Activated CD4-positive, alpha-beta memory T cell treated with anti-CD3 and anti-CD28 coated beads for 36 hours (primary cell): Measurements from ENCODE around the gene GGA1. TPM values are rescaled to one million over a fixed set of nuclear protein-coding genes. Genes with fewer than 3 reads are reported as not detected.

ENCODE experiments used
- CTCF ChIA-PET: fragments of 350-600 bp; sonication (Branson Sonifier 250); formaldehyde crosslinking; loops from one replicate; lab custom pipeline; 2021; ENCODE audit warnings: antibody characterized with exemption, inconsistent platforms; lab: Charles Lee
- POLR2A ChIA-PET: fragments of 350-600 bp; sonication (Branson Sonifier 250); formaldehyde crosslinking; loops from one replicate; lab custom pipeline; 2021; ENCODE audit warnings: antibody characterized with exemption; lab: Charles Lee
- DNase-seq: peaks from one replicate; pipeline ENCODE4 v3.0.0-alpha.2; 2020
- H3K27ac Mint-ChIP-seq: one replicate; pipeline ENCODE4 v1.8.0; 2021; ENCODE audit warnings: mixed read lengths
- H3K27me3 Mint-ChIP-seq: one replicate; pipeline ENCODE4 v1.8.0; 2021; ENCODE audit warnings: mixed read lengths
- H3K36me3 Mint-ChIP-seq: one replicate; pipeline ENCODE4 v1.8.0; 2021; ENCODE audit warnings: mixed read lengths
- H3K4me1 Mint-ChIP-seq: one replicate; pipeline ENCODE4 v1.8.0; 2021; ENCODE audit warnings: low read depth, mixed read lengths
- H3K4me3 Mint-ChIP-seq: one replicate; pipeline ENCODE4 v1.8.0; 2021; ENCODE audit warnings: mild to moderate bottlenecking, mixed read lengths
- H3K9me3 Mint-ChIP-seq: one replicate; pipeline ENCODE4 v1.8.0; 2021; ENCODE audit warnings: mixed read lengths
- intact Hi-C: fragments of 100-400 bp; cut with micrococcal nuclease; formaldehyde crosslinking; loops from one replicate; pipeline ENCODE4 v1.15.1; 2023
- total RNA-seq, 2 experiments: library from RNA; stranded (reverse); gene quantifications; one replicate each; pipeline ENCODE4 v1.2.3, GENCODE V29; 2021

GGA1 gene
- total RNA-seq, 2 experiments from 2014 or later: 59.0 to 61.1 TPM

DNA sequence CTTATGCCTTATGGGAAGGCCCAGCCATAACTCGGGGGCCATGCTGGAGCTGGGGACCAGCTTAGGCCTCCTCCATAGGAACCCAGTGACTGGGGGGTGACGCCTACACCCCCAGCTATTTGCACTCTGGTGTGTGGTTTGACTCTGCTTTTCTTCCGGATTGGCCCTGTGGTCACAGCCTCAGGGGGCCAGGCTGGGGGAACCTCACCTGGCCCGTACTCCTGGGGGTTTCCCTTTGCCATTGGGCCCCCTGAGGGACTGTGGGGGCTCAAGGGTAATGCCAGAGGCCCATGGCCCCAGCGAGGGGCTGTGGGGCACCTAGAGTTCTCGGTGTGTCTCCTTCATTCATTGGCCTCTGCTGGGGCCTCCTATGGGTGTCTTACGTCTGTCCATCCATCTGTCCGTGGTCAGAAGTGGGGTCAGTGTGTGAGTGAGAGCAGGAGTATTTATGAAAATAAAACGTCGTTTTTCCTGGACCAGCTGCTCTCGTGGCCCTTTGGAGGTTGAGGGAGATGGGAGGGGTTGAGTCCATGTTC lies 24.5 kb downstream of the GGA1 start:
- no peaks in the 10 kb centered on the region for H3K27me3 Mint-ChIP-seq
- H3K9me3 Mint-ChIP-seq: no peaks in the 10 kb centered on the region
- intact Hi-C loops: loop anchor here (1.0 to 10.0 kb wide), 4 partner anchors 10 to 112 kb away; partner anchors contain the start of gene GGA1
- peak overlapping the region; percentile 95 for H3K27ac Mint-ChIP-seq
- CTCF ChIA-PET: interaction anchor here (1.0 to 15.3 kb wide), 8 partner anchors 8 to 71 kb away, joined by 3 to 574 read pairs (median 10); partner anchors contain the start of genes GGA1, LGALS1 and NOL12
- peak overlapping the region; percentile 50 for H3K4me3 Mint-ChIP-seq
- H3K36me3 Mint-ChIP-seq: peaks cover 2% of the 10 kb centered on the region
- peak; percentile 75 for DNase-seq
- peaks cover 65% of the 10 kb centered on the region for H3K4me1 Mint-ChIP-seq
- POLR2A ChIA-PET: interaction anchor here (1.3 to 5.0 kb wide), 7 partner anchors 7 to 53 kb away, joined by 5 to 27 read pairs (median 10); partner anchors contain the start of genes GGA1, LGALS1, NOL12 and PDXP

GRCh38 chr22:37633625-37634416 lies 25.2 kb downstream of the GGA1 start:
- Mint-ChIP-seq H3K4me1 (peaks cover 65% of the 10 kb centered on the region), H3K4me3 (peak overlapping the region; percentile 66), H3K9me3 (no peaks in the 10 kb centered on the region), H3K36me3 (peaks cover 2% of the 10 kb centered on the region), H3K27me3 (no peaks in the 10 kb centered on the region), H3K27ac (peak overlapping the region; percentile 95)
- CTCF ChIA-PET: interaction anchor here (0.6 to 15.3 kb wide), 12 partner anchors 8 to 767 kb away, joined by 3 to 574 read pairs (median 5); partner anchors contain the start of genes GGA1, LGALS1 and NOL12
- intact Hi-C loops: loop anchor here (1.0 to 10.0 kb wide), 4 partner anchors 9 to 111 kb away; partner anchors contain the start of gene GGA1
- DNase-seq: peak; percentile 85
- POLR2A ChIA-PET: interaction anchor here (1.3 to 5.0 kb wide), 7 partner anchors 8 to 52 kb away, joined by 5 to 27 read pairs (median 10); partner anchors contain the start of genes GGA1, LGALS1, NOL12 and PDXP

- peak; percentile 49 for DNase-seq
- H3K36me3 Mint-ChIP-seq: peaks cover 2% of the 10 kb centered on the region
- peaks cover 63% of the 10 kb centered on the region for H3K4me1 Mint-ChIP-seq
- peak overlapping the region; percentile 95 for H3K27ac Mint-ChIP-seq
- H3K9me3 Mint-ChIP-seq: no peaks in the 10 kb centered on the region
- intact Hi-C loops: loop anchor here (10.0 kb wide), 1 partner anchor 110 kb away; no protein-coding TSS in a partner anchor
- no peaks in the 10 kb centered on the region for H3K27me3 Mint-ChIP-seq
- ChIA-PET POLR2A (interaction anchor here (1.3 to 5.0 kb wide), 7 partner anchors 8 to 52 kb away, joined by 5 to 27 read pairs (median 10); partner anchors contain the start of genes GGA1, LGALS1, NOL12 and PDXP), CTCF (interaction anchor here (0.6 to 15.3 kb wide), 12 partner anchors 9 to 767 kb away, joined by 3 to 574 read pairs (median 4); partner anchors contain the start of genes GGA1, LGALS1, NOL12 and PDXP)
- H3K4me3 Mint-ChIP-seq: peak overlapping the region; percentile 66
These were observed 25.8 kb downstream of the GGA1 start for GRCh38 chr22:37634417-37634924.

GRCh38 chr22:37635157-37635556 lies 26.5 kb downstream of the GGA1 start:
- Mint-ChIP-seq H3K4me3 (no peak overlapping the region), H3K4me1 (peaks cover 63% of the 10 kb centered on the region), H3K36me3 (peaks cover 2% of the 10 kb centered on the region), H3K27me3 (no peaks in the 10 kb centered on the region), H3K27ac (peak overlapping the region; percentile 95), H3K9me3 (no peaks in the 10 kb centered on the region)
- no peak for DNase-seq
- ChIA-PET CTCF (interaction anchor here (0.9 to 15.3 kb wide), 8 partner anchors 8 to 74 kb away, joined by 3 to 574 read pairs (median 8); partner anchors contain the start of genes GGA1, LGALS1, NOL12 and PDXP), POLR2A (interaction anchor here (1.7 to 5.0 kb wide), 3 partner anchors 8 to 26 kb away, joined by 7 to 27 read pairs (median 24); partner anchors contain the start of gene GGA1)
- intact Hi-C loops: loop anchor here (10.0 kb wide), 1 partner anchor 110 kb away; no protein-coding TSS in a partner anchor

GRCh38 chr22:37636186-37636948 lies 27.7 kb downstream of the GGA1 start:
- intact Hi-C loops: loop anchor here (10.0 kb wide), 1 partner anchor 108 kb away; no protein-coding TSS in a partner anchor
- DNase-seq: peak; percentile 33
- peaks cover 65% of the 10 kb centered on the region for H3K4me1 Mint-ChIP-seq

GRCh38 chr22:37636949-37637273 lies 28.3 kb downstream of the GGA1 start:
- POLR2A ChIA-PET: interaction anchor here (0.9 to 1.5 kb wide), 2 partner anchors 19 to 45 kb away, joined by 3 read pairs; no protein-coding TSS in a partner anchor
- CTCF ChIA-PET: interaction anchor here (1.0 to 15.3 kb wide), 9 partner anchors 9 to 44 kb away, joined by 3 to 574 read pairs (median 6); partner anchors contain the start of genes LGALS1, NOL12 and PDXP
- DNase-seq: no peak
- Mint-ChIP-seq H3K4me1 (peaks cover 68% of the 10 kb centered on the region), H3K36me3 (peaks cover 2% of the 10 kb centered on the region), H3K27ac (peak overlapping the region; percentile 97), H3K4me3 (no peak overlapping the region), H3K9me3 (no peaks in the 10 kb centered on the region), H3K27me3 (no peaks in the 10 kb centered on the region)
- intact Hi-C loops: loop anchor here (10.0 kb wide), 1 partner anchor 108 kb away; no protein-coding TSS in a partner anchor

More at GRCh38 chr22:37636186-37636948, 27.7 kb downstream of the GGA1 start:
- ChIA-PET POLR2A (interaction anchor here (0.5 to 4.3 kb wide), 5 partner anchors 18 to 321 kb away, joined by 3 to 27 read pairs (median 3); partner anchors contain the start of gene GGA1), CTCF (interaction anchor here (1.0 to 15.3 kb wide), 9 partner anchors 8 to 44 kb away, joined by 3 to 574 read pairs (median 5); partner anchors contain the start of genes LGALS1, NOL12 and PDXP)
- Mint-ChIP-seq H3K27ac (peak overlapping the region; percentile 97), H3K9me3 (no peaks in the 10 kb centered on the region), H3K4me3 (no peak overlapping the region), H3K36me3 (peaks cover 4% of the 10 kb centered on the region), H3K27me3 (no peaks in the 10 kb centered on the region)

- POLR2A ChIA-PET: interaction anchor here (0.8 to 3.2 kb wide), 7 partner anchors 10 to 48 kb away, joined by 3 to 15 read pairs (median 4); partner anchors contain the start of genes GGA1, NOL12 and PDXP
- Mint-ChIP-seq H3K4me3 (peak overlapping the region; percentile 97), H3K27ac (peak overlapping the region; percentile 97), H3K9me3 (no peaks in the 10 kb centered on the region), H3K27me3 (no peaks in the 10 kb centered on the region), H3K4me1 (peaks cover 73% of the 10 kb centered on the region), H3K36me3 (peaks cover 7% of the 10 kb centered on the region)
- intact Hi-C loops: loop anchor here (10.0 kb wide), 1 partner anchor 106 kb away; no protein-coding TSS in a partner anchor
- DNase-seq: peak; percentile 64
- CTCF ChIA-PET: interaction anchor here (1.3 to 15.3 kb wide), 5 partner anchors 10 to 40 kb away, joined by 4 to 574 read pairs (median 7); partner anchors contain the start of genes LGALS1 and NOL12
These were observed 29.9 kb downstream of the GGA1 start for GRCh38 chr22:37638391-37639069.

DNA sequence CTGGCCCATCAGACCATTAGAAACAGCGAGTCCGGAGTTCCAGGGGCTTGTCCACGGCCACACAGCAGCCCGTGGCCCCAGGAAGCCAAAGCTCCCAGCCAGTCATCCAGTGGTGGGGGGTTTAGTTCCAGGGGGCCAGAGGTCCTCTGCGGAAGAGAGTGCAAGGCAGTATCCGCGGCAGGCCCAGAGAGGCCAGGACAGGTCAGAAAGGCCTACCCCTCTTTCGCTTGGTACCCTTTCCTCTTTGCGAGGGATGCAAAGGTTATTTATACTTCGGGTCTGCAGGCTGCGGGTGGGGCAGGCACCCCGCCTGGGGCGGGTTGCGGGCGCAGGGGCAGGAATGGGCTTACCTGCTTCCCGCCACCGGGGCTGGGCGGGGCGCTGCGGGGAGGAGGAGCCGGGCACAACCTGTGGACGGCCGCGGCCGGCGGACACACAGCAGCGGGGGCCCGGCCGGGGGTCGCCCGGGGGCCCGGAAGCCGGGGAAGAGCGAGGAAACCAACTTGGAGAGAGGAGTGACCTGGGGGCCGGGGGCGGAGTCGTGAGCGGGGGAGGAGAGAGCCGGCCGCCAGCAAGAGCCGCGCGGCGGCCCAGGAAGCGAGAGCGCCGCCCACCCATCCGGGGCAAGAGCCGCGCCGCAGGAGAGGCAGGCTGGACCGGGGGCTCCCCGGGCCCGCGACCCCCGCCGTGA lies 30.6 kb downstream of the GGA1 start, which contains the start of gene SH3BP1:
SH3BP1 (plus strand) TSS at position 600 of the 691 bp plus-strand sequence. CDS start 119 bp downstream, outside the sequence.
- peak within 1 kb of the TSS; percentile 97 for H3K4me3 Mint-ChIP-seq

More for the DNA sequence above, 30.6 kb downstream of the GGA1 start, which contains the start of gene SH3BP1:
- Mint-ChIP-seq H3K9me3 (no peaks in the 10 kb centered on the region), H3K27ac (peak within 1 kb of the TSS; percentile 97), H3K36me3 (peaks cover 12% of the 10 kb centered on the region), H3K27me3 (no peaks in the 10 kb centered on the region), H3K4me1 (peaks cover 71% of the 10 kb centered on the region)
- ChIA-PET POLR2A (interaction anchor here (1.6 to 3.2 kb wide), 5 partner anchors 8 to 47 kb away, joined by 4 to 15 read pairs (median 7); partner anchors contain the start of genes GGA1, NOL12 and PDXP), CTCF (interaction anchor here (5.2 to 15.3 kb wide), 3 partner anchors 12 to 39 kb away, joined by 81 to 574 read pairs (median 85); partner anchors contain the start of genes GGA1, LGALS1 and NOL12)
- peak; percentile 72 for DNase-seq
- intact Hi-C loops: loop anchor here (10.0 kb wide), 1 partner anchor 106 kb away; no protein-coding TSS in a partner anchor
